ENCODE measurements around the gene GSN.

The GSN gene

GRCh38 chr9:121295662-121296191, 27.8 kb downstream of the GSN start:
- H3K4me1 ChIP-seq (ENCODE audit: control insufficient read depth, low read length) = peaks cover 15% of the 10 kb centered on the region
- TF ChIP-seq CTCF (IDR thresholded peaks at IDR 0.05; ENCODE audit: low read depth, low read length, poor library complexity, severe bottlenecking) (no peak), EZH2phosphoT487 (IDR thresholded peaks at IDR 0.05; ENCODE audit: borderline replicate concordance, low read length) (no peak)
- H3K4me3 ChIP-seq (ENCODE audit: low read length) = no peak overlapping the region
- no peaks in the 10 kb centered on the region for H3K9me3 ChIP-seq (ENCODE audit: control insufficient read depth, insufficient read depth, low read length)
- no peak overlapping the region for H3K27ac ChIP-seq (ENCODE audit: low read depth, low read length)
- no peaks in the 10 kb centered on the region for H3F3A ChIP-seq (ENCODE audit: control insufficient read depth, insufficient read depth)
- no peaks in the 10 kb centered on the region for H3K79me2 ChIP-seq (ENCODE audit: control insufficient read depth, low read length)
- no peaks in the 10 kb centered on the region for H3K9me2 ChIP-seq (replicated peaks; ENCODE audit: control insufficient read depth, low read length)
- no peaks in the 10 kb centered on the region for H3K36me3 ChIP-seq (ENCODE audit: control insufficient read depth, low read length)
- peaks cover 14% of the 10 kb centered on the region for H3K27me3 ChIP-seq (ENCODE audit: control insufficient read depth, low read length)
- no peak overlapping the region for H3K4me2 ChIP-seq (ENCODE audit: low read length)
- H4K20me1 ChIP-seq (ENCODE audit: control insufficient read depth, insufficient read depth, low read depth, low read length) = no peaks in the 10 kb centered on the region

DNA sequence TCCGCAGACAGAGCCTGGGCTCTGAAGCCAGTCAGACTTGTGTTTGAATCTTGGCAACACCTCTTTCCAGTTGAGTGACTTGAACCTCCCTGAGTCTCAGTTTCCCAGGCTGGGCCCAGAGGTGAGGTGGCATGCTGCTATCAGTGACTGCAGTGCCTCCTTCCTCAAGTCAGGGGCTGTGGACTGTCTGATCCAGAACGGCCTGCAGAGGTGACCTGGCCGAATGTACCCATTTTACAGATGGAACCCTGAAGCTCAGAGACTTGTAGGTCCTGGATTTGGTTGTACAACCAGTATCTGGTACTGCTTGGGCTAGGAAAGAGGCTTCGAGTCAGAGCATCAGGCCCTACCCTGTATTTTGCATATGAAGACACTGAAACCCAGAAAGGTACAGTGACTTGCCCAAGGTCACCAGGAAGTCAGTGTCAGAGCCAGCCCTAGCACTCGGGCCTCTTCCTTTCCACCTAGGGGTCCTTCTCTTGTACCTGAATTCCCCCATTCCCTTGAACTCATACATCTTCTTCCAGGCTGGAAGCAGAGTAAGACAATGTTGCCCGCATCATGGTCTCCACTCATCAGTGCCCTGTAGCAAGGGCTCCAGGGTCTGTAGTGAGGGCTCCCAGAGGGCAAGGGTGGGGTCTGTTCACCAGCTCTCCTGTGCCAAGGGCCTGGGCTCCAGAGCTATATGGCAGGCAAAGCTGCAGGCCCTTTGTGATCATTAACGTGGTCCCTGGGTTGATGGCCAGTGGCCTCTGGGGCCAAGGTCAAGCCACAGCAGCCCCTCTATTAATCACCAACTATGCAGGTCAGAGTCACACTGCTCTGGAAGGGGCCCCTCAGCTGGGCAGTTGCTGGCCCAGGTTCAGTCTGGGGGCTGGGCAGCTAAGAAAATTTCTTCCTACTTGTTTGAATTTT, 28.5 kb downstream of the GSN start:
- TF ChIP-seq CTCF (IDR thresholded peaks at IDR 0.05; ENCODE audit: low read depth, low read length, poor library complexity, severe bottlenecking) (no peak), EZH2phosphoT487 (IDR thresholded peaks at IDR 0.05; ENCODE audit: borderline replicate concordance, low read length) (no peak)
- Histone ChIP-seq H3K4me3 (ENCODE audit: low read length) (no peak overlapping the region), H3K9me2 (replicated peaks; ENCODE audit: control insufficient read depth, low read length) (no peaks in the 10 kb centered on the region), H3K27ac (ENCODE audit: low read depth, low read length) (no peak overlapping the region), H3K79me2 (ENCODE audit: control insufficient read depth, low read length) (no peaks in the 10 kb centered on the region), H3K4me1 (ENCODE audit: control insufficient read depth, low read length) (peaks cover 15% of the 10 kb centered on the region), H3K9me3 (ENCODE audit: control insufficient read depth, insufficient read depth, low read length) (no peaks in the 10 kb centered on the region), H3K27me3 (ENCODE audit: control insufficient read depth, low read length) (peaks cover 14% of the 10 kb centered on the region), H4K20me1 (ENCODE audit: control insufficient read depth, insufficient read depth, low read depth, low read length) (no peaks in the 10 kb centered on the region), H3K36me3 (ENCODE audit: control insufficient read depth, low read length) (no peaks in the 10 kb centered on the region), H3F3A (ENCODE audit: control insufficient read depth, insufficient read depth) (no peaks in the 10 kb centered on the region), H3K4me2 (ENCODE audit: low read length) (no peak overlapping the region)

GRCh38 chr9:121297389-121297788, 29.4 kb downstream of the GSN start:
- Histone ChIP-seq H3K27me3 (ENCODE audit: control insufficient read depth, low read length) (peaks cover 14% of the 10 kb centered on the region), H3F3A (ENCODE audit: control insufficient read depth, insufficient read depth) (no peaks in the 10 kb centered on the region), H3K4me2 (ENCODE audit: low read length) (no peak overlapping the region), H3K4me1 (ENCODE audit: control insufficient read depth, low read length) (peaks cover 15% of the 10 kb centered on the region), H3K9me2 (replicated peaks; ENCODE audit: control insufficient read depth, low read length) (no peaks in the 10 kb centered on the region), H3K9me3 (ENCODE audit: control insufficient read depth, insufficient read depth, low read length) (no peaks in the 10 kb centered on the region), H4K20me1 (ENCODE audit: control insufficient read depth, insufficient read depth, low read depth, low read length) (no peaks in the 10 kb centered on the region), H3K27ac (ENCODE audit: low read depth, low read length) (no peak overlapping the region), H3K36me3 (ENCODE audit: control insufficient read depth, low read length) (no peaks in the 10 kb centered on the region), H3K79me2 (ENCODE audit: control insufficient read depth, low read length) (no peaks in the 10 kb centered on the region), H3K4me3 (ENCODE audit: low read length) (no peak overlapping the region)
- TF ChIP-seq EZH2phosphoT487 (IDR thresholded peaks at IDR 0.05; ENCODE audit: borderline replicate concordance, low read length) (no peak), CTCF (IDR thresholded peaks at IDR 0.05; ENCODE audit: low read depth, low read length, poor library complexity, severe bottlenecking) (no peak)
